GM18498 (cell line): ENCODE measurements around the gene CLDN4.
"Not testable (repeated sequence)": the region's sequence is repeated elsewhere in the genome, so short reads cannot be mapped to it uniquely, and the experiment has no call there.

Source experiments
- ATAC-seq: cut with Tn5 transposase; IDR thresholded peaks from one replicate; pipeline ENCODE4 v1.9.1; 2021; ENCODE audit warnings: mild to moderate bottlenecking, moderate library complexity; ENCODE audit not compliant: unreplicated experiment

The CLDN4 gene

GRCh38 chr7:73841689-73842066 lies 10.9 kb downstream of the CLDN4 start:
- no peak for ATAC-seq

- peak; percentile 93 for ATAC-seq
Measured at GRCh38 chr7:73842067-73842976, 11.5 kb downstream of the CLDN4 start, which contains the start of gene METTL27. Gene METTL27 (minus strand): TSS chr7:73842516. CDS start chr7:73842140, 376 bp downstream.

- ATAC-seq, result no peak
Measured at GRCh38 chr7:73844131-73844547, 13.3 kb downstream of the CLDN4 start.

- no peak for ATAC-seq
Measured at GRCh38 chr7:73844848-73845460, 14.2 kb downstream of the CLDN4 start.

- not testable (repeated sequence) for ATAC-seq
Measured at GRCh38 chr7:73845701-73846195, 15.0 kb downstream of the CLDN4 start.

- no peak for ATAC-seq
Measured at GRCh38 chr7:73847941-73848723, 17.3 kb downstream of the CLDN4 start.

- ATAC-seq, result no peak
Measured at GRCh38 chr7:73850781-73851207, 20.0 kb downstream of the CLDN4 start.

- peak; percentile 83 for ATAC-seq
Measured at GRCh38 chr7:73851410-73852338, 20.9 kb downstream of the CLDN4 start.

- no peak for ATAC-seq
Measured at GRCh38 chr7:73852500-73852899, 21.7 kb downstream of the CLDN4 start.

- ATAC-seq, result no peak
Measured at GRCh38 chr7:73856941-73857340, 26.1 kb downstream of the CLDN4 start.

GRCh38 chr7:73858807-73859206 lies 28.0 kb downstream of the CLDN4 start:
- ATAC-seq, result no peak

GRCh38 chr7:73860859-73861258 lies 30.1 kb downstream of the CLDN4 start, which contains the start of gene TMEM270:
Gene TMEM270 (plus strand): TSS chr7:73861159. CDS start chr7:73861195, 36 bp downstream.
- ATAC-seq, result no peak

- ATAC-seq, result no peak
Measured at GRCh38 chr7:73861305-73861704, 30.5 kb downstream of the CLDN4 start.

- no peak for ATAC-seq
Measured at GRCh38 chr7:73864981-73865711, 34.4 kb downstream of the CLDN4 start.

GRCh38 chr7:73865738-73866445 lies 35.1 kb downstream of the CLDN4 start:
- no peak for ATAC-seq

- no peak for ATAC-seq
Measured at GRCh38 chr7:73866446-73866767, 35.6 kb downstream of the CLDN4 start.

- ATAC-seq, result no peak
Measured at GRCh38 chr7:73869011-73869798, 38.4 kb downstream of the CLDN4 start.

GRCh38 chr7:73870041-73870492 lies 39.3 kb downstream of the CLDN4 start:
- no peak for ATAC-seq
